ENCODE results near the gene DPP7. TPM values are rescaled to one million over a fixed set of nuclear protein-coding genes. Genes with fewer than 3 reads are reported as not detected.
"Not testable (repeated sequence)": the region's sequence is repeated elsewhere in the genome, so short reads cannot be mapped to it uniquely, and the experiment has no call there.

The DPP7 gene
- total RNA-seq, 4 donors from 2014 or later, result 71.4 to 139 (median 96.5) TPM

GRCh38 chr9:137063311-137064026 is 51.1 kb downstream of the DPP7 start:
- TF ChIP-seq POLR2A (IDR thresholded peaks at IDR 0.05) (no peak), CTCF (IDR thresholded peaks at IDR 0.05) (no peak), EP300 (IDR thresholded peaks at IDR 0.05) (no peak), POLR2AphosphoS5 (IDR thresholded peaks at IDR 0.05) (no peak)
- peaks cover 2% of the 10 kb centered on the region for H3K27me3 ChIP-seq
- no peak overlapping the region for H3K4me3 ChIP-seq

GRCh38 chr9:137062798-137063197 is 51.7 kb downstream of the DPP7 start:
- H3K36me3 ChIP-seq; H3K27me3 ChIP-seq; DNase-seq (ENCODE audit: low spot score in 2 of 2); H3K9me3 ChIP-seq; H3K4me3 ChIP-seq: not testable (repeated sequence)
- Histone ChIP-seq H3K4me1 (peaks cover 41% of the 10 kb centered on the region), H3K27ac (peak overlapping the region; percentile 45)
- 51% methylated on average over 3 of the region's 9 CpGs for WGBS

More at GRCh38 chr9:137063311-137064026, 51.1 kb downstream of the DPP7 start:
- peaks cover 48% of the 10 kb centered on the region for H3K4me1 ChIP-seq
- no peak overlapping the region for H3K27ac ChIP-seq
- no peaks in the 10 kb centered on the region for H3K9me3 ChIP-seq
- WGBS, result 80% methylated on average over 4 of the region's 26 CpGs
- H3K36me3 ChIP-seq, result no peaks in the 10 kb centered on the region
- no peak for DNase-seq (ENCODE audit: low spot score in 2 of 2)

GRCh38 chr9:137062384-137062783 is 52.1 kb downstream of the DPP7 start:
- H3K4me3 ChIP-seq, result no peak overlapping the region
- H3K9me3 ChIP-seq, result no peaks in the 10 kb centered on the region
- H3K4me1 ChIP-seq, result peaks cover 40% of the 10 kb centered on the region
- H3K27me3 ChIP-seq, result no peaks in the 10 kb centered on the region
- no peak for DNase-seq (ENCODE audit: low spot score in 2 of 2)
- no peaks in the 10 kb centered on the region for H3K36me3 ChIP-seq
- 39% methylated on average over 15 of the region's 15 CpGs for WGBS
- H3K27ac ChIP-seq, result peak overlapping the region; percentile 34
- TF ChIP-seq POLR2A (IDR thresholded peaks at IDR 0.05) (no peak), CTCF (IDR thresholded peaks at IDR 0.05) (no peak), POLR2AphosphoS5 (IDR thresholded peaks at IDR 0.05) (peak in 1 of 3 donors; percentile 63), EP300 (IDR thresholded peaks at IDR 0.05) (no peak)

Other genes with a start within 250 kb of the DPP7 start
- gene EDF1, start 248.4 kb downstream of the DPP7 start, total RNA-seq, result 100 to 1,000 TPM; 236 to 328 (median 311) TPM
- gene TRAF2, start 228.2 kb downstream of the DPP7 start, total RNA-seq, result 10 to 100 TPM in 2 of 4 donors, 1 to 10 TPM in 2; 8.6 to 16.1 (median 10.5) TPM
- gene FBXW5, start 170.0 kb downstream of the DPP7 start, total RNA-seq, result 100 to 1,000 TPM; 101 to 166 (median 142) TPM
- 1 to 10 TPM in 1 of 4 donors, not detected in 3; 2.7 TPM for gene C8G, start 169.5 kb downstream of the DPP7 start, total RNA-seq
- gene LCN12, start 162.5 kb downstream of the DPP7 start, total RNA-seq, result 1 to 10 TPM in 1 of 4 donors, not detected in 3; 3.7 TPM
- gene PTGDS, start 137.2 kb downstream of the DPP7 start, total RNA-seq, result 10 to 100 TPM in 3 of 4 donors, 1 to 10 TPM in 1; 4.3 to 31.7 (median 25.7) TPM
- under 1 TPM in 2 of 4 donors, not detected in 2; 0.18 to 0.40 TPM for gene LCNL1, start 131.7 kb downstream of the DPP7 start, total RNA-seq
- gene PAXX, start 122.3 kb downstream of the DPP7 start, total RNA-seq, result 10 to 100 TPM; 43.2 to 68.6 (median 61.5) TPM
- gene CLIC3, start 118.2 kb downstream of the DPP7 start, total RNA-seq, result 100 to 1,000 TPM in 3 of 4 donors, 10 to 100 TPM in 1; 20.6 to 159 (median 130) TPM
- gene ABCA2, start 86.5 kb downstream of the DPP7 start, total RNA-seq, result 10 to 100 TPM; 10.4 to 44.7 (median 33.4) TPM
- gene FUT7, start 82.6 kb downstream of the DPP7 start, total RNA-seq, result under 1 TPM in 1 of 4 donors, not detected in 3; 0.72 TPM
- 10 to 100 TPM; 22.2 to 64.0 (median 47.3) TPM for gene NPDC1, start 68.6 kb downstream of the DPP7 start, total RNA-seq
- 10 to 100 TPM; 13.3 to 20.8 (median 16.7) TPM for gene ENTPD2, start 60.7 kb downstream of the DPP7 start, total RNA-seq
- 10 to 100 TPM in 3 of 4 donors, 1 to 10 TPM in 1; 8.2 to 13.6 (median 13.3) TPM for gene SAPCD2, start 44.2 kb downstream of the DPP7 start, total RNA-seq
- 10 to 100 TPM in 1 of 4 donors, 1 to 10 TPM in 3; 5.0 to 10.1 (median 6.8) TPM for gene UAP1L1, start 37.2 kb downstream of the DPP7 start, total RNA-seq
- gene MAN1B1, start 27.7 kb downstream of the DPP7 start, total RNA-seq, result 10 to 100 TPM; 52.1 to 99.2 (median 63.1) TPM
- gene GRIN1, start 24.4 kb upstream of the DPP7 start, total RNA-seq, result under 1 TPM in 3 of 4 donors, not detected in 1; 0.16 to 0.25 (median 0.16) TPM
- 10 to 100 TPM in 1 of 4 donors, 1 to 10 TPM in 3; 5.4 to 37.2 (median 7.9) TPM for gene LRRC26, start 55.3 kb upstream of the DPP7 start, total RNA-seq
- gene TMEM210, start 57.3 kb upstream of the DPP7 start, total RNA-seq, result not detected
- 10 to 100 TPM; 24.8 to 99.8 (median 54.9) TPM for gene ANAPC2, start 73.8 kb upstream of the DPP7 start, total RNA-seq
- 10 to 100 TPM; 45.9 to 72.0 (median 71.1) TPM for gene SSNA1, start 73.9 kb upstream of the DPP7 start, total RNA-seq
- 10 to 100 TPM; 12.6 to 23.6 (median 18.7) TPM for gene TPRN, start 86.0 kb upstream of the DPP7 start, total RNA-seq
- 10 to 100 TPM; 25.0 to 52.4 (median 40.8) TPM for gene TMEM203, start 90.9 kb upstream of the DPP7 start, total RNA-seq
- gene NDOR1, start 91.0 kb upstream of the DPP7 start, total RNA-seq, result 10 to 100 TPM; 13.4 to 21.0 (median 20.6) TPM
- 1 to 10 TPM; 2.8 to 7.5 (median 5.2) TPM for gene RNF208, start 107.5 kb upstream of the DPP7 start, total RNA-seq
- gene CYSRT1, start 110.4 kb upstream of the DPP7 start, total RNA-seq, result 10 to 100 TPM; 22.8 to 65.7 (median 44.2) TPM
- 1 to 10 TPM in 3 of 4 donors, under 1 TPM in 1; 0.34 to 2.0 (median 1.1) TPM for gene RNF224, start 112.8 kb upstream of the DPP7 start, total RNA-seq
- gene SLC34A3, start 116.2 kb upstream of the DPP7 start, total RNA-seq, result under 1 TPM in 1 of 4 donors, not detected in 3; 0.34 TPM
- gene TUBB4B, start 126.6 kb upstream of the DPP7 start, total RNA-seq, result 100 to 1,000 TPM; 225 to 708 (median 639) TPM
- gene STPG3, start 136.6 kb upstream of the DPP7 start, total RNA-seq, result 1 to 10 TPM in 1 of 4 donors, not detected in 3; 1.2 TPM
- 10 to 100 TPM; 45.0 to 54.2 (median 50.9) TPM for gene NELFB, start 140.6 kb upstream of the DPP7 start, total RNA-seq
- gene TOR4A, start 163.0 kb upstream of the DPP7 start, total RNA-seq, result 1 to 10 TPM; 3.5 to 9.2 (median 4.4) TPM
- 10 to 100 TPM; 25.3 to 69.0 (median 65.5) TPM for gene NRARP, start 187.5 kb upstream of the DPP7 start, total RNA-seq

Data from suprapubic skin (tissue), 4 donors.